K562 (cell line): ENCODE data around the gene MED31. TPM values are rescaled to one million over a fixed set of nuclear protein-coding genes. Genes with fewer than 3 reads are reported as not detected.

ENCODE experiments used
- ATAC-seq: fragments of 200-7000 bp; cut with Tn5 transposase; 3 replicates; pipeline ENCODE4 v1.9.1; 2020; ENCODE audit warnings: moderate library complexity
- BruUV-seq: library from RNA; stranded (reverse); fragments of 400-500 nt; replicated peaks from 2 replicates; lab custom pipeline; 2021; lab: Mats Ljungman, UMichigan
- CTCF ChIA-PET: fragments of 300-600 bp; formaldehyde crosslinking; extraction: SDS; loops from one replicate; lab custom pipeline; 2021; ENCODE audit warnings: low intra/inter-chr PET ratio; lab: Yijun Ruan, JAX
- POLR2A ChIA-PET: fragments of 300-600, 350-650 bp; sonication (Branson Sonifier 250); formaldehyde crosslinking; extraction: SDS; loops from one replicate; lab custom pipeline; 2021; ENCODE audit warnings: antibody characterized with exemption, inconsistent platforms; lab: Yijun Ruan, JAX
- DNase-seq, 4 experiments: peaks; one replicate each; pipeline versions ENCODE4 v3.0.0 to v3.0.0-alpha.2; 2011 to 2018; ENCODE audit warnings: low spot score in 3 of 4, mixed read lengths in 3 of 4; ENCODE audit errors: extremely low read depth in 1 of 4
- FAIRE-seq: peaks from 2 replicates; lab custom pipeline; 2011; peaks lifted over from hg19 to GRCh38; lab: Jason Lieb, UNC
- H2AFZ ChIP-seq: 2 replicates; pipeline ENCODE4 v1.6.0; 2011; ENCODE audit warnings: low read depth, low read length, control low read depth, inconsistent platforms
- H3K27ac ChIP-seq: fragments of 200-600 bp; 3 replicates; pipeline ENCODE4 v1.8.0; 2011; ENCODE audit warnings: low read depth, mild to moderate bottlenecking, control low read depth, inconsistent platforms, low read length, moderate library complexity, mixed read lengths; ENCODE audit errors: extremely low read depth
- H3K27me3 ChIP-seq, 2 experiments: fragments of 300-600 bp in 1 of 2; 2 replicates in 1 of 2; 3 replicates in 1 of 2; pipeline versions ENCODE4 v1.6.0 to v1.8.0; 2011; ENCODE audit warnings: inconsistent platforms in 2 of 2, low read length in 2 of 2, mild to moderate bottlenecking in 1 of 2, mixed read lengths in 1 of 2, moderate library complexity in 1 of 2; ENCODE audit not compliant: control insufficient read depth in 2 of 2, insufficient read depth in 2 of 2
- H3K36me3 ChIP-seq: fragments of 300-600 bp; 3 replicates; pipeline ENCODE4 v1.8.0; 2011; ENCODE audit warnings: mild to moderate bottlenecking, low read length, inconsistent platforms; ENCODE audit not compliant: control insufficient read depth, insufficient read depth
- H3K4me1 ChIP-seq, 2 experiments: fragments of 200-600 bp in 1 of 2; replicated peaks in 1 of 2; 2 replicates in 1 of 2; 3 replicates in 1 of 2; pipeline versions ENCODE4 v1.5.1 to v1.8.0; 2011; ENCODE audit warnings: inconsistent platforms in 2 of 2, low read length in 2 of 2, mild to moderate bottlenecking in 1 of 2, mixed read lengths in 1 of 2, moderate library complexity in 1 of 2; ENCODE audit not compliant: control insufficient read depth in 2 of 2, insufficient read depth in 2 of 2
- H3K4me2 ChIP-seq: 2 replicates; pipeline ENCODE4 v1.6.1; 2011; ENCODE audit warnings: low read length, control low read depth, inconsistent platforms, mixed read lengths; ENCODE audit not compliant: insufficient read depth
- H3K4me3 ChIP-seq: fragments of 200-600 bp; sonication (generic), shearing (Covaris generic); 2 replicates; pipeline ENCODE4 v1.5.1; 2016; ENCODE audit warnings: control low read depth, inconsistent platforms
- H3K79me2 ChIP-seq: fragments of 200-600 bp; 3 replicates; pipeline ENCODE4 v1.8.0; 2011; ENCODE audit warnings: low read length, inconsistent platforms; ENCODE audit not compliant: control insufficient read depth, insufficient read depth
- H3K9ac ChIP-seq, 2 experiments: 2 replicates each; pipeline versions ENCODE4 v1.6.0 to v1.6.1; 2011; ENCODE audit warnings: low read depth in 2 of 2, low read length in 2 of 2, control low read depth in 1 of 2, inconsistent platforms in 1 of 2, mild to moderate bottlenecking in 1 of 2, mixed read lengths in 1 of 2; ENCODE audit not compliant: insufficient read depth in 1 of 2
- H3K9me1 ChIP-seq: one replicate; pipeline ENCODE4 v1.6.0; 2011; ENCODE audit warnings: inconsistent platforms, mild to moderate bottlenecking, low read length, moderate library complexity; ENCODE audit not compliant: control insufficient read depth, insufficient read depth
- H3K9me3 ChIP-seq: replicated peaks from 2 replicates; pipeline ENCODE4 v1.5.1; 2011; ENCODE audit warnings: low read depth, low read length, inconsistent platforms; ENCODE audit not compliant: control insufficient read depth, insufficient read depth
- H4K20me1 ChIP-seq: replicated peaks from 2 replicates; pipeline ENCODE4 v1.6.1; 2011; ENCODE audit warnings: low read length, inconsistent platforms, mixed read lengths; ENCODE audit not compliant: control insufficient read depth, insufficient read depth
- BMI1 ChIP-seq: fragments of 150-350 bp; IDR thresholded peaks from 2 replicates; pipeline ENCODE4 v1.6.1; 2014; ENCODE audit warnings: low read length
- CLOCK ChIP-seq: fragments of 250-450 bp; sonication (Bioruptor Pico); IDR thresholded peaks from 2 replicates; pipeline ENCODE4 v1.4.0; 2020; ENCODE audit warnings: mild to moderate bottlenecking, moderate library complexity, borderline replicate concordance
- DIDO1 ChIP-seq: fragments of 450-650 bp; IDR thresholded peaks from 2 replicates; pipeline ENCODE4 v1.6.1; 2016; ENCODE audit warnings: low read depth, missing biosample characterization, missing genetic modification characterization
- IRF1 ChIP-seq: sonication (generic); formaldehyde crosslinking; IDR thresholded peaks from 2 replicates; pipeline ENCODE4 v1.8.0; 2022; ENCODE audit warnings: missing genetic modification reagents, mild to moderate bottlenecking, borderline replicate concordance
- ZNF143 ChIP-seq: sonication (generic); formaldehyde crosslinking; IDR thresholded peaks from 2 replicates; pipeline ENCODE4 v1.9.0; 2022; ENCODE audit warnings: mild to moderate bottlenecking, missing genetic modification reagents
- WGBS: fragments of 100-300 bp; shearing (Covaris generic); methylation state at CpG from one replicate; pipeline ENCODE4 v1.1.6; 2016; ENCODE audit warnings: low coverage, mixed read lengths; ENCODE audit not compliant: insufficient coverage; ENCODE audit errors: missing lambda C conversion rate; 5-methylcytosine and 5-hydroxymethylcytosine counted together
- in situ Hi-C: fragments of 300-500 bp; cut with MboI; formaldehyde crosslinking; loops from 4 replicates; pipeline ENCODE4 v1.15.0; 2018; ENCODE audit warnings: inconsistent platforms, mixed read lengths
- intact Hi-C: fragments of 100-400 bp; cut with micrococcal nuclease; formaldehyde crosslinking; loops from 2 replicates; pipeline ENCODE4 v1.14.2; 2022
- polyA plus RNA-seq, 8 experiments: library from polyadenylated mRNA; depleted of rRNA in 4 of 8; stranded (reverse) in 5 of 8; unstranded in 3 of 8; fragments of >200 nt; fragmentation: Nextera tagmentation in 2 of 8; fragmentation: Illumina TruSeq in 1 of 8; extraction: Ambion mirVana in 2 of 8; extraction: Trizol in 1 of 8; gene quantifications; 2 replicates each; pipeline versions ENCODE4 v1.2.1 to v1.2.3, GENCODE V29; 2011 to 2014; ENCODE audit warnings: inconsistent platforms in 1 of 8, missing spikeins in 1 of 8
- total RNA-seq, 7 experiments: library from RNA; depleted of rRNA in 6 of 7; stranded (reverse); fragments of >200 nt in 6 of 7; fragmentation: Illumina TruSeq in 2 of 7; extraction: Trizol in 2 of 7; gene quantifications; 2 replicates each; pipeline versions ENCODE4 v1.2.1 to v1.2.3, GENCODE V29; 2011 to 2021; ENCODE audit warnings: low replicate concordance in 1 of 7
- TF ChIP-seq, protein P1 (sequence below), 3 experiments: IDR thresholded peaks in 2 of 3; conservative IDR thresholded peaks in 1 of 3; 2 replicates each; pipeline ENCODE4 v1.5.1; 2011 to 2012; ENCODE audit warnings: low read length in 3 of 3, mild to moderate bottlenecking in 3 of 3, control low read depth in 2 of 3, improper control_type of control experiment in 1 of 3, inconsistent platforms in 1 of 3, low read depth in 1 of 3, mixed read lengths in 1 of 3, moderate library complexity in 1 of 3; ENCODE audit not compliant: insufficient read depth in 2 of 3

The MED31 gene
- total and polyA plus RNA-seq, 9 of the 15 experiments (the other 6 are each of a cell fraction or from before 2014, with no cell fraction given), result 6.4 to 39.9 (median 14.6) TPM

- TF ChIP-seq DIDO1 (tag) (no peak), ZNF143 (CRISPR knock-in tag) (no peak), IRF1 (CRISPR knock-in tag) (no peak)
- TF ChIP-seq, protein P1, sequence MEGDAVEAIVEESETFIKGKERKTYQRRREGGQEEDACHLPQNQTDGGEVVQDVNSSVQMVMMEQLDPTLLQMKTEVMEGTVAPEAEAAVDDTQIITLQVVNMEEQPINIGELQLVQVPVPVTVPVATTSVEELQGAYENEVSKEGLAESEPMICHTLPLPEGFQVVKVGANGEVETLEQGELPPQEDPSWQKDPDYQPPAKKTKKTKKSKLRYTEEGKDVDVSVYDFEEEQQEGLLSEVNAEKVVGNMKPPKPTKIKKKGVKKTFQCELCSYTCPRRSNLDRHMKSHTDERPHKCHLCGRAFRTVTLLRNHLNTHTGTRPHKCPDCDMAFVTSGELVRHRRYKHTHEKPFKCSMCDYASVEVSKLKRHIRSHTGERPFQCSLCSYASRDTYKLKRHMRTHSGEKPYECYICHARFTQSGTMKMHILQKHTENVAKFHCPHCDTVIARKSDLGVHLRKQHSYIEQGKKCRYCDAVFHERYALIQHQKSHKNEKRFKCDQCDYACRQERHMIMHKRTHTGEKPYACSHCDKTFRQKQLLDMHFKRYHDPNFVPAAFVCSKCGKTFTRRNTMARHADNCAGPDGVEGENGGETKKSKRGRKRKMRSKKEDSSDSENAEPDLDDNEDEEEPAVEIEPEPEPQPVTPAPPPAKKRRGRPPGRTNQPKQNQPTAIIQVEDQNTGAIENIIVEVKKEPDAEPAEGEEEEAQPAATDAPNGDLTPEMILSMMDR (IDR thresholded peaks at IDR 0.05 in 2 of 3, conservative IDR thresholded peaks at IDR 0.05 in 1 of 3; ENCODE audit: insufficient read depth in 2 of 3, low read depth in 1 of 3, low read length in 3 of 3), result no peak
Observed at GRCh38 chr17:6686026-6686425, 34.6 kb upstream of the MED31 start (continued).

DNA sequence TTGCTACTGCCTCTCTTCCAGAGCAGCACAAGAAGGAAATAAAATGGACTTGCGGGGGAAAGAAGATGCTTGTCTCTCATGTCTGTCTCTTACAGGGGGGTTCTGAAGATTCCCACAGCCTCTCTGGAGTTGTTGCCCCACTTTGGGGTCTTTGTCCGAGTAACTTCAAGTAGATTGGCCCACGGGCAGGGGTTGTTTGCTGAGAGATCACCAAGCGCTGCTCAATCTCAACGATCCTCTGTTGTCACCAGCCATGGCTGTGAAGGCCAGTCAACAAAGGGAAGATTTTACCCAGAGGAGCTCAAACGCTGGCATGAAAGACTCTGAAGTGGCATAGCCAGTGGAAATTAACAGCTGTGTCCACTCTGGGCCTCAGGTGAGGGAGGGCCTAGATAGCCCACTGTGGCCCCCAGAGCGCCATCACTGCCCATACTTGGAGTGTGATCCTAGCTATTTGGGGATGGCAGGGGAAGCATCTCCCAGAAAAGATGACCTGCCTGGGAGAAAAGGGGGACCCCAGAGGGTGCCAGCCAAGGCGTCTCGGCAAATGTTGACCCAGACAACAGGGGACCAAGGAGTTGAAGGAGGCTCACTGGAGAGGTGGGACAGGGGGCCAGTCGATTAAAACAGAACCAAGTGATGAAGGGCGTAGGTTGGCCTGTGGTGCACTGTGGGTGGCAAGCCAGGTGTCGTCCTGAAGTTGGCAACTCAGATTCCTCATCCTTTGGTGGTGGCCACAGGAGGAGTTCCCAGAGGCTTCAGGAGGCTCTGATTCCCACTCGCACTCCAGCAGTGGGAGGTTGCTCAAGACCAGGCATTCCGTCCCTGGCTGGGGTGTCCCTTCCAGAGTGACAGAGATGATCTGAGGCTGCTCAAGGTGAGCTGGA is 33.7 kb upstream of the MED31 start:
- Histone ChIP-seq H3K27ac (no peak overlapping the region), H2AFZ (no peak overlapping the region), H3K27me3 (peaks cover 8 to 40% of the 10 kb centered on the region in 2 experiments; a peak in 4 of 5 replicates), H3K9me1 (no peaks in the 10 kb centered on the region), H4K20me1 (no peaks in the 10 kb centered on the region), H3K9ac (no peak overlapping the region), H3K36me3 (no peaks in the 10 kb centered on the region), H3K9me3 (no peaks in the 10 kb centered on the region), H3K4me2 (no peak overlapping the region), H3K4me3 (no peak overlapping the region), H3K79me2 (no peaks in the 10 kb centered on the region), H3K4me1 (no peaks in the 10 kb centered on the region)
- DNase-seq (no peak), ATAC-seq (no peak), FAIRE-seq (no peak)
- CTCF ChIA-PET, result no interaction called here
- no TSS peak for BruUV-seq
- POLR2A ChIA-PET, result no interaction called here
- intact Hi-C loops, result no loop called here
- 0% methylated on average over 10 of the region's 14 CpGs for WGBS
- in situ Hi-C loops, result no loop called here
- no peak for TF ChIP-seq BMI1
- TF ChIP-seq CLOCK, result no peak
